Vagina (tissue), 2 donors: ENCODE measurements around the gene FGF1.

Experiments used
- POLR2A ChIP-seq, 2 donors: fragments of 450-650 bp; IDR thresholded peaks; one replicate each; pipeline ENCODE4 v1.6.1; 2017; ENCODE audit warnings: antibody characterized with exemption in 2 of 2, mild to moderate bottlenecking in 2 of 2, moderate library complexity in 2 of 2
- POLR2AphosphoS5 ChIP-seq, 2 donors: sonication (generic); formaldehyde crosslinking; IDR thresholded peaks; one replicate each; pipeline ENCODE4 v1.9.0; 2017; ENCODE audit warnings: antibody characterized with exemption in 2 of 2, mild to moderate bottlenecking in 2 of 2, low read depth in 1 of 2; ENCODE audit not compliant: insufficient read depth in 1 of 2

GRCh38 chr5:142587354-142587965 lies 98.4 kb downstream of the FGF1 start:
- TF ChIP-seq POLR2AphosphoS5 (IDR thresholded peaks at IDR 0.05; ENCODE audit: insufficient read depth in 1 of 2, low read depth in 1 of 2) (no peak), POLR2A (IDR thresholded peaks at IDR 0.05) (no peak)
